ENCODE measurements around the gene RFX8.

GRCh38 chr2:101500860-101501259 lies 25.9 kb upstream of the RFX8 start:
- TF ChIP-seq CTCF (IDR thresholded peaks at IDR 0.05) = no peak
- no peak for TF ChIP-seq PBX3 (IDR thresholded peaks at IDR 0.05)
